BJ (cell line): ENCODE data around the gene KLHL29. TPM values are rescaled to one million over a fixed set of nuclear protein-coding genes. Genes with fewer than 3 reads are reported as not detected.

Experiments used
- CTCF ChIA-PET: fragments of 350-600 bp; formaldehyde crosslinking; extraction: SDS; loops from one replicate; lab custom pipeline; 2021; ENCODE audit warnings: antibody characterized with exemption, inconsistent platforms; lab: Yijun Ruan, JAX
- POLR2A ChIA-PET: fragments of 300-600 bp; sonication (Branson Sonifier 250); formaldehyde crosslinking; extraction: SDS; loops from one replicate; lab custom pipeline; 2021; ENCODE audit warnings: antibody characterized with exemption; lab: Charles Lee
- DNase-seq: peaks from one replicate; pipeline ENCODE4 v3.0.0-alpha.2; 2011; ENCODE audit warnings: low read depth
- H3K27me3 ChIP-seq: 2 replicates; pipeline ENCODE4 v1.6.0; 2011; ENCODE audit warnings: low read length; ENCODE audit not compliant: control insufficient read depth, insufficient read depth
- H3K36me3 ChIP-seq: 2 replicates; pipeline ENCODE4 v1.5.1; 2011; ENCODE audit warnings: low read length; ENCODE audit not compliant: control insufficient read depth, insufficient read depth
- H3K4me3 ChIP-seq: 2 replicates; pipeline ENCODE4 v1.5.1; 2011; ENCODE audit warnings: low read depth, mild to moderate bottlenecking, control low read depth, low read length
- polyA plus RNA-seq: library from polyadenylated mRNA; depleted of rRNA; stranded (reverse); fragments of >200 nt; gene quantifications from 2 replicates; pipeline ENCODE4 v1.2.3, GENCODE V29; 2011
- TF ChIP-seq, protein P1 (sequence below): IDR thresholded peaks from 2 replicates; pipeline ENCODE4 v1.5.1; 2011; ENCODE audit warnings: low read depth, mild to moderate bottlenecking, control low read depth, inconsistent platforms, low read length, moderate library complexity; ENCODE audit not compliant: insufficient read depth

Gene KLHL29
- polyA plus RNA-seq, 1 experiment = 10.0 TPM

DNA sequence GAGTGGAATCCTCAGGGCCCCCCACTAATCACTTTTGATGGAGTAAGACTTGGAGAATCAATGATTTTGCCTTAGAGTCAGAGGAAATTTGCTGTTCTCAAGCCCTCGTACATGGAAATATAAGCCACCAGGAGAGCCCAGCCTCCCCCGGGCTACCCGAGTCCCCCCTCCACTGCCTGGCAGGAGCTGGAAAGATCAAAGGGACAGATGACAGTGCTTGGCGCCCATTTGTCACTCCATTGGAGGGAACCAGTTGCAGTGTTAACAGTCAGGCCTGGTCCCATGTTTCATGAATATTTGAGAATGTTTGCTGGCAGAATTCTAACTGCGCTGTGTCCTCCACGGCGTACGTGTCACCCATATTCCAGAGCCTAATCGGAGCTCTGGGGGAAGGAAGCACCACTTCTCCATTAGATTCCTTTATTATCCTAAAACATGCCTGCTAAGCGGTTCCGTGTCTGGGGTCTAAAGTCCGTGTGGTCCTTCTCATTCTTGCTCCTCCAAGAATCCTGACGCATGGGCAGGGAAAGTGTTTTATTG is 202.4 kb downstream of the KLHL29 start:
- ChIA-PET POLR2A (no interaction called here), CTCF (interaction anchor here (0.6 kb wide), 1 partner anchor 30 kb away, joined by 3 read pairs; no protein-coding TSS in a partner anchor)
- no peak overlapping the region for H3K4me3 ChIP-seq
- no peak for DNase-seq
- TF ChIP-seq, protein P1, sequence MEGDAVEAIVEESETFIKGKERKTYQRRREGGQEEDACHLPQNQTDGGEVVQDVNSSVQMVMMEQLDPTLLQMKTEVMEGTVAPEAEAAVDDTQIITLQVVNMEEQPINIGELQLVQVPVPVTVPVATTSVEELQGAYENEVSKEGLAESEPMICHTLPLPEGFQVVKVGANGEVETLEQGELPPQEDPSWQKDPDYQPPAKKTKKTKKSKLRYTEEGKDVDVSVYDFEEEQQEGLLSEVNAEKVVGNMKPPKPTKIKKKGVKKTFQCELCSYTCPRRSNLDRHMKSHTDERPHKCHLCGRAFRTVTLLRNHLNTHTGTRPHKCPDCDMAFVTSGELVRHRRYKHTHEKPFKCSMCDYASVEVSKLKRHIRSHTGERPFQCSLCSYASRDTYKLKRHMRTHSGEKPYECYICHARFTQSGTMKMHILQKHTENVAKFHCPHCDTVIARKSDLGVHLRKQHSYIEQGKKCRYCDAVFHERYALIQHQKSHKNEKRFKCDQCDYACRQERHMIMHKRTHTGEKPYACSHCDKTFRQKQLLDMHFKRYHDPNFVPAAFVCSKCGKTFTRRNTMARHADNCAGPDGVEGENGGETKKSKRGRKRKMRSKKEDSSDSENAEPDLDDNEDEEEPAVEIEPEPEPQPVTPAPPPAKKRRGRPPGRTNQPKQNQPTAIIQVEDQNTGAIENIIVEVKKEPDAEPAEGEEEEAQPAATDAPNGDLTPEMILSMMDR = no peak
- peaks cover 3% of the 10 kb centered on the region; the same call in 1 of the 2 replicates for H3K36me3 ChIP-seq
- H3K27me3 ChIP-seq = no peaks in the 10 kb centered on the region

DNA sequence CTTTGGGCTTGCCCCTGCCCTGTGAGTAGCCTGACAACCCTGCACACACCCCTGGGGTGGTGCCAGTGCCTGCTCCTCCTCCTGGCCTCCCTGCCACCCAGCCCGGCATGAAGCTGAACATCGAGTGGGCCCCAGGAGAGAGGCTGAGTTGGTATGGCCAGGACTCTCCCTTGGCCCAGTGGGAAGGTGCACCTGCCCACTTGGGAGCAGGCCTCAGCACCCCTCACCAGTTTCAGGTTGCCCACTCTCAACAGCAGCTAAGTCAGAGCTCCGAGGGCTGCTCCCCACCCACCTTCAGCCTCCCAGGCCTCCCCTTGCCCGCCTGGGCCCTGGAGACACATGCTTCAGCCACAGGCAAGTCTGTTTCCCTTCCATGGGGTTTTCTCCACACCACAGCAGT is 203.1 kb downstream of the KLHL29 start:
- DNase-seq = no peak
- Histone ChIP-seq H3K36me3 (peaks cover 3% of the 10 kb centered on the region; the same call in 1 of the 2 replicates), H3K27me3 (no peaks in the 10 kb centered on the region), H3K4me3 (no peak overlapping the region)
- TF ChIP-seq, protein P1 = no peak
- ChIA-PET POLR2A (no interaction called here), CTCF (no interaction called here)

DNA sequence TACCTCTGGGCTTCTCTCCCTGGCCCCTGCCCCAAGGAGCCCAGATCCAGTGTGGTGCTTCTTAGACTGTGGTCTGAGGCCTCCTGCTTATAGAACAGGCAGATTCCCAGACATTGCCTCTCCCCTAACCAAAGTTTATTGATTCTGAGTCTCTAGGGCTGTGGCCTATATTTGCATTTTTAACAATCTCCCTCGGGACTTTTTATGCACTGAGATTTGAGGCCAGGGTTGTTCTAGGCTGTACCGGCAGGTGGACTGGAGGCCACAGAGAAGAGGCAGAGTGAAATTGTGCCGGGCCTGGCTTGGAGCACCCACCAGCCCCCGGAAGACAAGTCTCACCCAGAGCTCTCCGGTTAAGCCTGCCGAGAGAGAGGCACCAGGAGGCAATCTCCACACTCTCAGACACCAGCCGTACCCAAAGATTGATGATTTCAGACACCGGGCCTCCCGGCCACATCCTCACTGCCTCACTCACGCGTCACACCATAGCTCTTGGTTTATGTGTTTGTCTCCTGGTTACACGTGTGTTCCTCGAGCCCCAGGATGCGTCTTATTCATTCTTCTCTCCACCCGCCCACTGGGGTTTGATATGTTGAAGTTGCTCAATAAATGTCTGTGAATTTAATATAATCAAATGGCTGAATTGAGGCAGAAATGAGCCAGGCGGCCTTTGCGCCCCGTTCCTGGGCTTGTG is 203.7 kb downstream of the KLHL29 start:
- TF ChIP-seq, protein P1 = no peak
- DNase-seq = no peak
- Histone ChIP-seq H3K4me3 (no peak overlapping the region), H3K27me3 (no peaks in the 10 kb centered on the region), H3K36me3 (peaks cover 3% of the 10 kb centered on the region; the same call in 1 of the 2 replicates)
- ChIA-PET CTCF (interaction anchor here (1.4 kb wide), 1 partner anchor 10 kb away, joined by 4 read pairs; no protein-coding TSS in a partner anchor), POLR2A (no interaction called here)

DNA sequence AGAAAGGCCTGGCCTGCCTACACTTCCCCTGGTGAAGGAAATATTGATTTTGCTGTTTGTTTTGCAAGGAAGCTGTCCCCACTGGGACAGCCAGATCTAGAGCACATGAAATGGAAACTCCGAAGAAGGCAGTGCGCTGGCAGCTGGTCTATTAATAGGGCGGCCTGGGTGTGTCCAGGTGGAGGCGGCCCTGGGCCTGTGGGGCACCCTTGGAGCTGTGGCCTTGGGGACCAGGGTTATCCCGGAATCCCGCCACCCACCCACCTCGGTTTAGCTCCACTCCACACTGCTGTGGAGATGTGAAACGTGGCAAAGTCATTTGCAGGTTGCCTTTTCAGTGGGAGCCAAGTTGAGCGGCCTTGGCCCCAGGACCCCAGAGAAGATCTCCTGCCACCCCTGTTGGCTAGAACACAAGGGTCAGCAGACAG is 204.3 kb downstream of the KLHL29 start:
- DNase-seq = no peak
- Histone ChIP-seq H3K27me3 (no peaks in the 10 kb centered on the region), H3K4me3 (no peak overlapping the region), H3K36me3 (peaks cover 3% of the 10 kb centered on the region; the same call in 1 of the 2 replicates)
- CTCF ChIA-PET = interaction anchor here (1.4 kb wide), 1 partner anchor 11 kb away, joined by 4 read pairs; no protein-coding TSS in a partner anchor
- POLR2A ChIA-PET = no interaction called here
- TF ChIP-seq, protein P1 = no peak

DNA sequence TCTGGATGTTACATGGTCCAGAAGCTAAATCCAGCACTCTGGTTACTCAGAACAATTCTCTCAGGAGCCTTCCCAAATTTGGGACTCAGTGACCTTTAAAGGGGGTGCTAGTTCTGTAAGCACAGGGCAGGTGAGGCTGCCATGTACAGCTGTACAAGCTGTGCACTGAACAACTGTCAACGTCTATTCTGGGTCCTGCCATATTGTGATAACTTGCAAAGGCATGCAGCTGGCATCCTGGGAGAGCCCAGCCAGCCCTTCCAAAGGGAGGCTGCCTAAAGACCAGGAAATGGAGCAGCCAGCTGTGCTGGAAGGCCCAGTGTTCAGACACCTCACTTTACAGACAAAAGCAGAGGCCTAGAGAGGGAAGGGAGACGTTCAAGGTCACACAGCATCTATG is 204.8 kb downstream of the KLHL29 start:
- CTCF ChIA-PET = interaction anchor here (1.4 kb wide), 1 partner anchor 11 kb away, joined by 4 read pairs; no protein-coding TSS in a partner anchor

More for the DNA sequence above, 204.8 kb downstream of the KLHL29 start:
- POLR2A ChIA-PET = no interaction called here
- peaks cover 3% of the 10 kb centered on the region; the same call in 1 of the 2 replicates for H3K36me3 ChIP-seq
- TF ChIP-seq, protein P1 = no peak
- no peak overlapping the region for H3K4me3 ChIP-seq
- no peak for DNase-seq
- no peaks in the 10 kb centered on the region for H3K27me3 ChIP-seq
